Kidney (tissue), 14 donors: ENCODE measurements around the gene LRRC27. TPM values are rescaled to one million over a fixed set of nuclear protein-coding genes. Genes with fewer than 3 reads are reported as not detected.

Experiments used
- DNase-seq, 5 donors: peaks; one replicate each; pipeline ENCODE4 v3.0.0-alpha.2; 2013 to 2020
- FAIRE-seq: peaks from 2 replicates; lab custom pipeline; 2012; peaks lifted over from hg19 to GRCh38; lab: Jason Lieb, UNC
- H3K27ac ChIP-seq, 2 donors: one replicate each; pipeline ENCODE4 v1.7.0; 2013; ENCODE audit warnings: low read depth in 2 of 2, low read length in 2 of 2, inconsistent platforms in 1 of 2
- H3K27me3 ChIP-seq: one replicate; pipeline ENCODE4 v1.7.1; 2013; ENCODE audit warnings: low read length, inconsistent platforms; ENCODE audit not compliant: control insufficient read depth, insufficient read depth
- H3K36me3 ChIP-seq, 3 donors: one replicate each; pipeline versions ENCODE4 v1.7.0 to v1.7.1; 2013; ENCODE audit warnings: low read length in 3 of 3, control low read depth in 1 of 3, inconsistent platforms in 1 of 3; ENCODE audit not compliant: insufficient read depth in 3 of 3, control insufficient read depth in 2 of 3
- H3K4me1 ChIP-seq, 3 donors: one replicate each; pipeline versions ENCODE4 v1.7.0 to v1.7.1; 2013; ENCODE audit warnings: low read length in 3 of 3, inconsistent platforms in 1 of 3, low read depth in 1 of 3; ENCODE audit not compliant: control insufficient read depth in 2 of 3, insufficient read depth in 2 of 3
- H3K4me3 ChIP-seq, 3 donors: one replicate each; pipeline versions ENCODE4 v1.7.0 to v1.8.1; 2013; ENCODE audit warnings: low read length in 3 of 3, control low read depth in 1 of 3, inconsistent platforms in 1 of 3
- H3K9ac ChIP-seq, 3 donors: one replicate each; pipeline versions ENCODE4 v1.7.0 to v1.7.1; 2013; ENCODE audit warnings: low read length in 3 of 3, control low read depth in 1 of 3, inconsistent platforms in 1 of 3
- H3K9me3 ChIP-seq, 3 donors: one replicate each; pipeline versions ENCODE4 v1.7.0 to v1.7.1; 2013; ENCODE audit warnings: low read length in 3 of 3, control low read depth in 1 of 3, inconsistent platforms in 1 of 3; ENCODE audit not compliant: control insufficient read depth in 2 of 3, insufficient read depth in 1 of 3
- CTCF ChIP-seq: IDR thresholded peaks from 3 replicates; pipeline ENCODE4 v1.5.1; 2012; ENCODE audit warnings: mild to moderate bottlenecking, moderate library complexity, borderline replicate concordance; ENCODE audit not compliant: insufficient read depth; ENCODE audit errors: extremely low read depth
- intact Hi-C: fragments of 100-400 bp; cut with DNase I; formaldehyde crosslinking; loops from one replicate; pipeline ENCODE4 v1.11.1; 2022
- polyA plus RNA-seq: library from polyadenylated mRNA; stranded (reverse); fragments of 350-450 nt; fragmentation: Illumina TruSeq; extraction: RNeasy Lipid Tissue Mini Kit (QIAGEN cat#74804); gene quantifications from one replicate; pipeline ENCODE4 v1.2.3, GENCODE V29; 2014; ENCODE audit warnings: low read depth, low replicate concordance; ENCODE audit not compliant: insufficient read depth
- total RNA-seq: library from RNA; stranded (reverse); fragmentation: NEBNext Ultra II Directional; extraction: Animal tissue kit (Norgen Biotek cat#: 25700); gene quantifications from one replicate; pipeline ENCODE4 v1.2.1, GENCODE V29; 2021
- donor health status: control.
- donor health status: control.
- donor health status: control.
- donor health status: control.
- donor health status: control.
- donor health status: DM: yes; HTN: yes; CAD: no.
- donor health status: Normal renal cell carcinoma (clear cell type).

The LRRC27 gene
- total and polyA plus RNA-seq, 2 donors from 2014 or later: 14.4 to 14.6 TPM

- Histone ChIP-seq H3K36me3 (peaks cover 0 to 6% (median 2%) of the 10 kb centered on the region in 3 donors), H3K27ac (peak overlapping the region; percentile 92 to 95), H3K4me3 (no peak overlapping the region), H3K4me1 (peaks cover 8 to 74% (median 24%) of the 10 kb centered on the region in 3 donors), H3K9ac (peak overlapping the region in 2 of 3 donors; percentile 48), H3K9me3 (peaks cover 0 to 5% (median 0%) of the 10 kb centered on the region in 3 donors), H3K27me3 (no peaks in the 10 kb centered on the region)
- DNase-seq (peak in 1 of 5 donors; percentile 79), FAIRE-seq (no peak)
- no peak for TF ChIP-seq CTCF
- intact Hi-C loops: no loop called here
These were observed 80.6 kb downstream of the LRRC27 start for GRCh38 chr10:132412316-132413192.

DNA sequence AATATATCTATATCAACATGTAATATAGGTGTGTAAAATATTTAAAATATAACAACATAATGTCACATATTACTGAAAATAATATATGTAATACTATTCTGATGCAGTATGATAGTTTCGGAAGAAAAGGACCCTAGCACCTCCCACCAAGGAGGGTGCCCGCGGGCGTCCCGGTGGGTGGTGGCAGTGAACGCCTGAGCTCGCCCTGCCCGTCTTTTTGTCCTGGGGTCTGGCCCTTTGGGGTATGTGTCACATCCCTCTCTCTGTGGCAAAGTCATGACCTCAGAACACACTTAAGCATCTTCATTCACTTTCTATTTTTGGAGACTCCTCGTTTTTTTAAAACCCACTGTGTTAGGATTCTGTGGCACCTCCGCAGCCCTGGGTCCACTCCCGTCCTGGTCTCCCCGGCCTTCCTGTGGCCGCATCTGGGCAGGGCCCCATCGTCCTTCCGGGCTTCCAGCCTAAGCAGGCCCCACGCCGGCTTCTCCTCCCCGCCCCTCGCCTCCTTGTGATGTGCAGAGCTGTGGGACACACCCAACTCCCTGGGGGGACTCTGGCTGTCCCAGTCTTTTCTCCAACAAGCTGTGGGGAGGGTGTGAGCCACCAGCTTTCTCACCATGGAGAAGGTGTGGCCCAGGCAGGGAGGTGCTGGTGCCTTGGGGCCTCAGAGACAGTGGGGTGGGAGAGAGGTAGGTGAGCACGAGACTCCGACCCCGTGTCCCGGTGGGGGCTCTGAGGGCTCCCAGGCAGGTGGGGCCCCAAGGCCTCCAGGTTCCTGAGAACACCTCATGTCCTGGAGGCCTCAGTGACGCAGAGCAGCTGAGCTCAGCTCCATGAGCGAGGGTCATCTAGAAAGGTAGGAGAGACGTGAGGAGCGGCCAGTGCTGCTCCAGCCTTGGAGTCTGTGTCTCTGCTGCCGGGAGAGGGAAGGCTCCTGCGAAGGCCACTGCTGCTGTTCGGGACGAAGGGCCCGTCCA, 81.5 kb downstream of the LRRC27 start:
- peaks cover 0 to 6% (median 2%) of the 10 kb centered on the region in 3 donors for H3K36me3 ChIP-seq
- peaks cover 0 to 5% (median 0%) of the 10 kb centered on the region in 3 donors for H3K9me3 ChIP-seq
- H3K9ac ChIP-seq: peak overlapping the region in 1 of 3 donors; percentile 22
- no peak overlapping the region for H3K4me3 ChIP-seq
- intact Hi-C loops: no loop called here
- H3K27ac ChIP-seq: peak overlapping the region; percentile 59 to 60
- H3K4me1 ChIP-seq: peaks cover 8 to 71% (median 28%) of the 10 kb centered on the region in 3 donors
- no peaks in the 10 kb centered on the region for H3K27me3 ChIP-seq
- TF ChIP-seq CTCF: no peak
- DNase-seq (peak in 1 of 5 donors; percentile 80), FAIRE-seq (no peak)

- Histone ChIP-seq H3K27me3 (no peaks in the 10 kb centered on the region), H3K36me3 (peaks cover 0 to 6% (median 2%) of the 10 kb centered on the region in 3 donors), H3K9me3 (peaks cover 0 to 5% (median 0%) of the 10 kb centered on the region in 3 donors), H3K9ac (no peak overlapping the region), H3K4me1 (peaks cover 8 to 70% (median 33%) of the 10 kb centered on the region in 3 donors), H3K4me3 (no peak overlapping the region), H3K27ac (peak overlapping the region; percentile 5 to 27)
- FAIRE-seq (no peak), DNase-seq (peak in 1 of 5 donors; percentile 52)
- no peak for TF ChIP-seq CTCF
- intact Hi-C loops: no loop called here
These were observed 82.5 kb downstream of the LRRC27 start for GRCh38 chr10:132414402-132415016.
